ENCODE measurements around the gene AQP6.
A peak's percentile ranks its signal among the peaks of the same experiment; 100 is the strongest.

The AQP6 gene

GRCh38 chr12:50025187-50026059, 52.7 kb downstream of the AQP6 start, which contains the start of gene RACGAP1:
Gene RACGAP1 (minus strand): TSS chr12:50025494. CDS start chr12:50016715, 8,779 bp downstream.
- no peak for TF ChIP-seq CTCF (IDR thresholded peaks at IDR 0.05; ENCODE audit: borderline replicate concordance, insufficient read depth, low read depth, low read length)
- peak within 1 kb of the TSS; percentile 85 for H3K4me3 ChIP-seq (ENCODE audit: low read depth, low read length)

GRCh38 chr12:50026691-50027090, 53.9 kb downstream of the AQP6 start:
- no peak overlapping the region for H3K4me3 ChIP-seq (ENCODE audit: low read depth, low read length)
- no peak for TF ChIP-seq CTCF (IDR thresholded peaks at IDR 0.05; ENCODE audit: borderline replicate concordance, insufficient read depth, low read depth, low read length)
